Measurements from ENCODE around the gene SRGAP1. TPM values are rescaled to one million over a fixed set of nuclear protein-coding genes. Genes with fewer than 3 reads are reported as not detected.
"Not testable (repeated sequence)": the region's sequence is repeated elsewhere in the genome, so short reads cannot be mapped to it uniquely, and the experiment has no call there.

Gene SRGAP1
- total RNA-seq, 1 donor from 2014 or later = 76.8 TPM

- no peak for DNase-seq (ENCODE audit: low read depth)
These were observed 325.5 kb downstream of the SRGAP1 start for GRCh38 chr12:64170024-64170423.

GRCh38 chr12:64170730-64171129 is 326.2 kb downstream of the SRGAP1 start:
- no peak for DNase-seq (ENCODE audit: low read depth)

GRCh38 chr12:64171715-64172114 is 327.2 kb downstream of the SRGAP1 start:
- DNase-seq (ENCODE audit: low read depth) = peak; percentile 63

DNA sequence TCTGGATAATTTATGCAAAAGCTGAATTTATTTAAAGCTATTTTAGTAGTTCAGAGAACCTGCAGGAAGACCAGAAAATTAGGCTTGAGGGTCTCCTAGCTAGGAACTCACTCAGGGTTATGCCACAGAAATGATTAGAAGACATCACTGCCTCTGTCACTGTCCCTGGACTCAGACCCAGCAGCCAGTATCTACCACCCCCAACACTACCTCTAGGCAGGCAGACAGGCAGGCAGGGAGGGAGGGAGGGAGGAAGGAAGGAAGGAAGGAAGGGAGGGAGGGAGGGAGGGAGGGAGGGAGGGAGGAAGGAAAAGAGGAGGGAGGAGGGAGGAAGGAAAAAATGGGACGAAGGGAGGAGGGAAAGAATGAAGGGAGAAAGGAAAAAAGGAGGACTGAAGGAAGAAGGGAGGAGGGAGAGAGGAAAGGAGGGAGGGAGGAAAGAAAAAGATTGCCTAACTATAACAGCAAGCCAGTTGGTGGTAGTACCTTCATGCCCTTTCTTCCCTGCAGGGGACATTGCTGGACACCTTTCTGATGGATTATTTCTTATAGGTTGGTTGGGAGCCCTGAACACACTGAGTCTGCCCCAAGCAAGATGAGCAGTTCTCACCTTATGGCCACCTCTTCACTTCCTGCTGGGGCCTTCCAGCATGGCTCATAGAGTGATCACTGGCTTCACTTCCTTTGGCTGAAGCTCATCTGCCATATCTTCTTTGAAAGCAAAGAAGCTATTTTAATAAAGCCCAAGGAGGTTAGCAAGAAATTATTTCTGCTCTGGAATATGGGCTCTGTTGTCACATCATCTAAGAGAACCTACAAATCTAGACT is 327.9 kb downstream of the SRGAP1 start:
- no peak for DNase-seq (ENCODE audit: low read depth)

GRCh38 chr12:64173456-64173855 is 329.0 kb downstream of the SRGAP1 start:
- DNase-seq (ENCODE audit: low read depth) = no peak

- DNase-seq (ENCODE audit: low read depth) = no peak
These were observed 330.9 kb downstream of the SRGAP1 start for GRCh38 chr12:64175254-64175945.

DNA sequence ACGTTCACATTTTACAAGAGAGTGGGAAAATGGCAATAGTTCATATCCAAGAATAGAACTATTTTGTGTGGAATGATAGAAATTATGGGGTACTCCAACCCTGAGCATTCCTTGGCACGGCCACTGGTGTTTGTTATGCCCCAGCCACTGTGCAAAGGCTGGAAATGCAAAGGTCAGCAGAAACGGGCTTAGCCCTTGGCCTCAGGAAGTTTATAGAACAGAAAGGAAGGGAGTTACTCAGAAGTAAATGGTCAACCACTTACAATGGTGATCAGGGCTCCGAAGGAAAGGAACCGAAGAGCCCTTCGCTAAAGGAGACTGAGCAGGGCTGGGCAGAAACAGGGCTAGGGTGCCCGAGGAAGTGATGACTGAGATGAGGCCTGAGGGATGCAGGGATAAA is 332.5 kb downstream of the SRGAP1 start:
- no peak for DNase-seq (ENCODE audit: low read depth)

DNA sequence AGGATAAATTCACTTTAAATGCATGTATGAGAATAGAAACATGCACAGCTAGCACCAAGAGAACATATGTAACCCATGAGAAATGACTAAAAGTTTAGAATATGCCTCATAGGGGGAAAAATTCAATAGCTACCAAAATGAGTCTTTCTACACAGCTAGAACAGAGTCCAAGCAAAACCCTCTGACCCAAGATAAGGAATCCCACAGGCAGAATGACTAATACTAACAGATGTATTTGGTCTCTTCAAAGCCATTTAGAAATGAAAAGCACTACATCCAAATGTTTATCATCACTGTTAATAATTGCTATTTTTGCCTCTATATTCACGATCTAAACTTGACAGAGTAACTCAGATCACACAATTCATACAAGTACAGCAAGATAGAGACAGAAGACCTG is 333.6 kb downstream of the SRGAP1 start:
- peak; percentile 39 for DNase-seq (ENCODE audit: low read depth)

GRCh38 chr12:64180951-64181350 is 336.5 kb downstream of the SRGAP1 start:
- peak; percentile 74 for DNase-seq (ENCODE audit: low read depth)

GRCh38 chr12:64181430-64182291 is 337.2 kb downstream of the SRGAP1 start:
- peak; percentile 100 for DNase-seq (ENCODE audit: low read depth)

DNA sequence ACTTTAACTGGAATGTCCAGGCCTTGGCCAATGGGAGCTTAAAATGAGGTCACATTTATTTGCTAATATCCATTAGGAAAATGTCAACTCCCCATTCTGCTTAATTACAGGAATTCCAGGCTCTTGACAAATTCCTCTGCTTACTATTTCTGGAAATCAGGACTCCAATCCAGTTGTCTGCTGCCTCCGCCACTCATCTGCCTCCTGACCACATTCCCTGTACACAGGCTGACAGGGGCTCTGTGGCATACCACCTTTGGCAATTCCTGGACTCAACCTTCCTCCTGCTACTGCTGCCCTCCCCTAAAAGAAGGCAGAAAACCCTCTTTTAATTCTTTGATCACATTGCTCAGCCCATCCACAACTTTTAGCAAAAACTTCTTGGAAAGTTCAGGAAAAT is 339.7 kb downstream of the SRGAP1 start:
- DNase-seq (ENCODE audit: low read depth) = no peak

- DNase-seq (ENCODE audit: low read depth) = peak; percentile 27
These were observed 342.3 kb downstream of the SRGAP1 start for GRCh38 chr12:64186789-64187188.

GRCh38 chr12:64187370-64187769 is 342.9 kb downstream of the SRGAP1 start:
- peak; percentile 80 for DNase-seq (ENCODE audit: low read depth)

- no peak for DNase-seq (ENCODE audit: low read depth)
These were observed 343.3 kb downstream of the SRGAP1 start for GRCh38 chr12:64187794-64188193.

- DNase-seq (ENCODE audit: low read depth) = no peak
These were observed 345.0 kb downstream of the SRGAP1 start for GRCh38 chr12:64189530-64189929.

- no peak for DNase-seq (ENCODE audit: low read depth)
These were observed 345.6 kb downstream of the SRGAP1 start for GRCh38 chr12:64190140-64190539.

GRCh38 chr12:64192644-64193444 is 348.3 kb downstream of the SRGAP1 start:
- DNase-seq (ENCODE audit: low read depth) = no peak

GRCh38 chr12:64193931-64194330 is 349.4 kb downstream of the SRGAP1 start:
- no peak for DNase-seq (ENCODE audit: low read depth)

- DNase-seq (ENCODE audit: low read depth) = no peak
These were observed 350.0 kb downstream of the SRGAP1 start for GRCh38 chr12:64194333-64195149.

- not testable (repeated sequence) for DNase-seq (ENCODE audit: low read depth)
These were observed 351.3 kb downstream of the SRGAP1 start for GRCh38 chr12:64195841-64196240.
